ENCODE measurements around the gene GATB.

GATB gene

GRCh38 chr4:151646322-151646721, 114.5 kb downstream of the GATB start:
- H3K14ac ChIP-seq (ENCODE audit: low read length) = no peak overlapping the region
- no CpG with 5 or more reads among the region's 5 CpGs for WGBS, 2 donors (ENCODE audit: extremely low coverage in 2 of 2, insufficient read length in 2 of 2, insufficient replicate concordance in 1 of 2)
- peaks cover 0 to 2% (median 0%) of the 10 kb centered on the region in 3 experiments for H3K27me3 ChIP-seq (ENCODE audit: control insufficient read depth in 3 of 3, insufficient read depth in 3 of 3, low read depth in 1 of 3, low read length in 3 of 3)
- no peaks in the 10 kb centered on the region for H3K4me1 ChIP-seq (ENCODE audit: control insufficient read depth in 2 of 2, insufficient read depth in 1 of 2, low read depth in 1 of 2, low read length in 2 of 2)
- no peaks in the 10 kb centered on the region for H3K9me3 ChIP-seq (replicated peaks in 1 of 2; ENCODE audit: control insufficient read depth in 2 of 2, insufficient read depth in 1 of 2, low read depth in 1 of 2, low read length in 2 of 2)
- peak overlapping the region; percentile 57 for H2AFZ ChIP-seq (ENCODE audit: low read length)
- H3K36me3 ChIP-seq (replicated peaks in 1 of 2; ENCODE audit: control insufficient read depth in 2 of 2, insufficient read depth in 2 of 2, low read length in 2 of 2) = no peaks in the 10 kb centered on the region
- H4K8ac ChIP-seq (ENCODE audit: low read depth, low read length) = no peak overlapping the region
- H2AK5ac ChIP-seq (ENCODE audit: low read depth, low read length) = no peak overlapping the region
- no peak overlapping the region for H2BK15ac ChIP-seq (ENCODE audit: low read length)
- no peak overlapping the region for H3K23ac ChIP-seq (ENCODE audit: low read depth, low read length, poor library complexity)
- H3K4ac ChIP-seq (ENCODE audit: low read length) = no peak overlapping the region
- H3K4me2 ChIP-seq (ENCODE audit: insufficient read depth, low read length, poor library complexity, severe bottlenecking) = no peak overlapping the region
- no peak overlapping the region for H3K9ac ChIP-seq (ENCODE audit: low read depth, low read length, poor library complexity)
- no peak overlapping the region for H2BK5ac ChIP-seq (ENCODE audit: low read length)
- no peak for DNase-seq (ENCODE audit: low spot score)
- H3K18ac ChIP-seq (ENCODE audit: low read length) = no peak overlapping the region
- H3K27ac ChIP-seq (replicated peaks; ENCODE audit: low read length) = no peak overlapping the region
- H3K4me3 ChIP-seq (ENCODE audit: low read length in 2 of 2) = no peak overlapping the region
- H2BK120ac ChIP-seq (ENCODE audit: low read depth, low read length) = no peak overlapping the region
- no peak overlapping the region for H4K91ac ChIP-seq (ENCODE audit: low read depth, low read length, poor library complexity)
- no peaks in the 10 kb centered on the region for H3K79me1 ChIP-seq (ENCODE audit: low read depth, low read length)
- no peak overlapping the region for H2BK12ac ChIP-seq (ENCODE audit: low read length)

- Histone ChIP-seq H3K18ac (ENCODE audit: low read length) (no peak overlapping the region), H3K4ac (ENCODE audit: low read length) (no peak overlapping the region), H3K14ac (ENCODE audit: low read length) (no peak overlapping the region), H3K9ac (ENCODE audit: low read depth, low read length, poor library complexity) (no peak overlapping the region), H3K27me3 (ENCODE audit: control insufficient read depth in 3 of 3, insufficient read depth in 3 of 3, low read depth in 1 of 3, low read length in 3 of 3) (peaks cover 0 to 5% (median 0%) of the 10 kb centered on the region in 3 experiments), H3K9me3 (replicated peaks in 1 of 2; ENCODE audit: control insufficient read depth in 2 of 2, insufficient read depth in 1 of 2, low read depth in 1 of 2, low read length in 2 of 2) (no peaks in the 10 kb centered on the region), H3K4me1 (ENCODE audit: control insufficient read depth in 2 of 2, insufficient read depth in 1 of 2, low read depth in 1 of 2, low read length in 2 of 2) (no peaks in the 10 kb centered on the region), H4K91ac (ENCODE audit: low read depth, low read length, poor library complexity) (no peak overlapping the region), H2BK5ac (ENCODE audit: low read length) (no peak overlapping the region), H2AFZ (ENCODE audit: low read length) (no peak overlapping the region), H3K4me3 (ENCODE audit: low read length in 2 of 2) (no peak overlapping the region), H3K23ac (ENCODE audit: low read depth, low read length, poor library complexity) (no peak overlapping the region), H3K79me1 (ENCODE audit: low read depth, low read length) (no peaks in the 10 kb centered on the region), H2BK120ac (ENCODE audit: low read depth, low read length) (no peak overlapping the region), H2AK5ac (ENCODE audit: low read depth, low read length) (no peak overlapping the region), H3K27ac (replicated peaks; ENCODE audit: low read length) (no peak overlapping the region), H2BK12ac (ENCODE audit: low read length) (no peak overlapping the region), H2BK15ac (ENCODE audit: low read length) (no peak overlapping the region), H4K8ac (ENCODE audit: low read depth, low read length) (no peak overlapping the region), H3K36me3 (replicated peaks in 1 of 2; ENCODE audit: control insufficient read depth in 2 of 2, insufficient read depth in 2 of 2, low read length in 2 of 2) (no peaks in the 10 kb centered on the region), H3K4me2 (ENCODE audit: insufficient read depth, low read length, poor library complexity, severe bottlenecking) (no peak overlapping the region)
- peak; percentile 57 for DNase-seq (ENCODE audit: low spot score)
- no CpG with 5 or more reads among the region's 3 CpGs for WGBS, 2 donors (ENCODE audit: extremely low coverage in 2 of 2, insufficient read length in 2 of 2, insufficient replicate concordance in 1 of 2)
These were observed 116.2 kb downstream of the GATB start for GRCh38 chr4:151644622-151645021.

- H3K79me1 ChIP-seq (ENCODE audit: low read depth, low read length) = no peaks in the 10 kb centered on the region
- no peak overlapping the region for H3K4ac ChIP-seq (ENCODE audit: low read length)
- DNase-seq (ENCODE audit: low spot score) = no peak
- H3K4me2 ChIP-seq (ENCODE audit: insufficient read depth, low read length, poor library complexity, severe bottlenecking) = no peak overlapping the region
- H3K27ac ChIP-seq (replicated peaks; ENCODE audit: low read length) = no peak overlapping the region
- H2AK5ac ChIP-seq (ENCODE audit: low read depth, low read length) = no peak overlapping the region
- no peaks in the 10 kb centered on the region for H3K36me3 ChIP-seq (replicated peaks in 1 of 2; ENCODE audit: control insufficient read depth in 2 of 2, insufficient read depth in 2 of 2, low read length in 2 of 2)
- H4K91ac ChIP-seq (ENCODE audit: low read depth, low read length, poor library complexity) = no peak overlapping the region
- no peak overlapping the region for H3K4me3 ChIP-seq (ENCODE audit: low read length in 2 of 2)
- WGBS, 2 donors (ENCODE audit: extremely low coverage in 2 of 2, insufficient read length in 2 of 2, insufficient replicate concordance in 1 of 2) = no CpG with 5 or more reads among the region's 4 CpGs
- H2BK15ac ChIP-seq (ENCODE audit: low read length) = no peak overlapping the region
- H4K8ac ChIP-seq (ENCODE audit: low read depth, low read length) = no peak overlapping the region
- H2BK5ac ChIP-seq (ENCODE audit: low read length) = no peak overlapping the region
- no peak overlapping the region for H2AFZ ChIP-seq (ENCODE audit: low read length)
- H3K9me3 ChIP-seq (replicated peaks in 1 of 2; ENCODE audit: control insufficient read depth in 2 of 2, insufficient read depth in 1 of 2, low read depth in 1 of 2, low read length in 2 of 2) = no peaks in the 10 kb centered on the region
- H3K23ac ChIP-seq (ENCODE audit: low read depth, low read length, poor library complexity) = no peak overlapping the region
- H2BK12ac ChIP-seq (ENCODE audit: low read length) = no peak overlapping the region
- no peak overlapping the region for H3K18ac ChIP-seq (ENCODE audit: low read length)
- no peak overlapping the region for H3K9ac ChIP-seq (ENCODE audit: low read depth, low read length, poor library complexity)
- no peak overlapping the region for H2BK120ac ChIP-seq (ENCODE audit: low read depth, low read length)
- H3K27me3 ChIP-seq (ENCODE audit: control insufficient read depth in 3 of 3, insufficient read depth in 3 of 3, low read depth in 1 of 3, low read length in 3 of 3) = peaks cover 0 to 9% (median 0%) of the 10 kb centered on the region in 3 experiments
- H3K4me1 ChIP-seq (ENCODE audit: control insufficient read depth in 2 of 2, insufficient read depth in 1 of 2, low read depth in 1 of 2, low read length in 2 of 2) = no peaks in the 10 kb centered on the region
- no peak overlapping the region for H3K14ac ChIP-seq (ENCODE audit: low read length)
These were observed 117.2 kb downstream of the GATB start for GRCh38 chr4:151643564-151643963.

- H2BK15ac ChIP-seq (ENCODE audit: low read length) = no peak overlapping the region
- H3K4me1 ChIP-seq (ENCODE audit: control insufficient read depth in 2 of 2, insufficient read depth in 1 of 2, low read depth in 1 of 2, low read length in 2 of 2) = no peaks in the 10 kb centered on the region
- H3K79me1 ChIP-seq (ENCODE audit: low read depth, low read length) = no peaks in the 10 kb centered on the region
- no peak overlapping the region for H2BK120ac ChIP-seq (ENCODE audit: low read depth, low read length)
- WGBS, 2 donors (ENCODE audit: extremely low coverage in 2 of 2, insufficient read length in 2 of 2, insufficient replicate concordance in 1 of 2) = no CpG with 5 or more reads among the region's 2 CpGs
- no peak overlapping the region for H4K8ac ChIP-seq (ENCODE audit: low read depth, low read length)
- H2AFZ ChIP-seq (ENCODE audit: low read length) = no peak overlapping the region
- no peak overlapping the region for H3K4me3 ChIP-seq (ENCODE audit: low read length in 2 of 2)
- H3K18ac ChIP-seq (ENCODE audit: low read length) = no peak overlapping the region
- no peak overlapping the region for H4K91ac ChIP-seq (ENCODE audit: low read depth, low read length, poor library complexity)
- H3K14ac ChIP-seq (ENCODE audit: low read length) = no peak overlapping the region
- no peaks in the 10 kb centered on the region for H3K9me3 ChIP-seq (replicated peaks in 1 of 2; ENCODE audit: control insufficient read depth in 2 of 2, insufficient read depth in 1 of 2, low read depth in 1 of 2, low read length in 2 of 2)
- no peaks in the 10 kb centered on the region for H3K36me3 ChIP-seq (replicated peaks in 1 of 2; ENCODE audit: control insufficient read depth in 2 of 2, insufficient read depth in 2 of 2, low read length in 2 of 2)
- H2AK5ac ChIP-seq (ENCODE audit: low read depth, low read length) = no peak overlapping the region
- H3K27ac ChIP-seq (replicated peaks; ENCODE audit: low read length) = no peak overlapping the region
- H2BK12ac ChIP-seq (ENCODE audit: low read length) = no peak overlapping the region
- H2BK5ac ChIP-seq (ENCODE audit: low read length) = no peak overlapping the region
- H3K9ac ChIP-seq (ENCODE audit: low read depth, low read length, poor library complexity) = no peak overlapping the region
- H3K23ac ChIP-seq (ENCODE audit: low read depth, low read length, poor library complexity) = no peak overlapping the region
- no peak for DNase-seq (ENCODE audit: low spot score)
- H3K27me3 ChIP-seq (ENCODE audit: control insufficient read depth in 3 of 3, insufficient read depth in 3 of 3, low read depth in 1 of 3, low read length in 3 of 3) = peaks cover 0 to 12% (median 0%) of the 10 kb centered on the region in 3 experiments
- no peak overlapping the region for H3K4me2 ChIP-seq (ENCODE audit: insufficient read depth, low read length, poor library complexity, severe bottlenecking)
- no peak overlapping the region for H3K4ac ChIP-seq (ENCODE audit: low read length)
These were observed 118.8 kb downstream of the GATB start for GRCh38 chr4:151641983-151642382.

Data from neuronal stem cell (in vitro differentiated cells).